CD4-positive, alpha-beta T cell treated with Interleukin-4 for 4 hours (primary cell): ENCODE results near the gene GNAQ.
A peak's percentile ranks its signal among the peaks of the same experiment; 100 is the strongest.

ENCODE experiments used
- DNase-seq: peaks from one replicate; pipeline ENCODE4 v3.0.0-alpha.2; 2020

Gene GNAQ

DNA sequence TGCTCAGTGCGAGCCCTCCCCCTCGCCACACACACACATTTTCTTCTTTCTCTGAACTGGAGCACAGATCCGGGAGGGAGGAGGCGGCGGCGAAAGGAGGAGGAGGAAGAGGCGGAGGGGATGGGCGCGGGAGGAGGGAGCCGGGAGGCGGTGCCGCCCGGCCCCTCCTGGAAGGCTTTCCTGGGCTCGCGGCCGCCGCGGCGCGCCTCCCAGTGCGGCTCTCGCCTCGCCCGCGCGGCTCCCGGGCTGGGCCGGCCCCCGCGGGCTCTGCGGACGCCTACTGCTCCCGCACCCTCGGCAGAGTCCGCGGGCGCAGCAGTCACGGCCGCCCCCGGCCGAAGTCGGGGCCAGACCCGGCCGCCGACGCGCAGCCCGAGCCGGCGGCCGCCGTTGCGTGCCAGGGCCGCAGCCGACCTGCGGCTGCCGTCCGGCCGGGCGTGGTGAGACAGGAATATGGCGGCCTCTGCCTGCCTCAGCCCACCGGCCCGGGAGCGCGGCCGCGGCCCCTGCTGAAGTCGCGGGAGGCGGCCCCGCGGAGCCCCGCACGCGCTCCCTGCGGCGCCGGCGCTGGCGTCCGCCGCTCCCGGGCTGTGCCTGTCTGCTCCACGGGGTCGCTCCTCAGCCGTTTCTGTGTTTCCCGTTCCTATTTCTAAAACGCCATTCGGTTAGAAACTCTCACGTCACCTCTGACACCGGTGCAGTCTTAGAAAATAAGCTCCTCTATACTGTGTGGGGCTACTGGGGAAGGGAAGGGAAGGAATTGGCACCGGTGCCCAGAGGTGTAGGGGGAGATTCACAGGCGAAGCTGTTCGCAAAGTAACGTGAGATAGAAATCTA lies 500 bp upstream of the GNAQ start:
- peak; percentile 81 for DNase-seq

DNA sequence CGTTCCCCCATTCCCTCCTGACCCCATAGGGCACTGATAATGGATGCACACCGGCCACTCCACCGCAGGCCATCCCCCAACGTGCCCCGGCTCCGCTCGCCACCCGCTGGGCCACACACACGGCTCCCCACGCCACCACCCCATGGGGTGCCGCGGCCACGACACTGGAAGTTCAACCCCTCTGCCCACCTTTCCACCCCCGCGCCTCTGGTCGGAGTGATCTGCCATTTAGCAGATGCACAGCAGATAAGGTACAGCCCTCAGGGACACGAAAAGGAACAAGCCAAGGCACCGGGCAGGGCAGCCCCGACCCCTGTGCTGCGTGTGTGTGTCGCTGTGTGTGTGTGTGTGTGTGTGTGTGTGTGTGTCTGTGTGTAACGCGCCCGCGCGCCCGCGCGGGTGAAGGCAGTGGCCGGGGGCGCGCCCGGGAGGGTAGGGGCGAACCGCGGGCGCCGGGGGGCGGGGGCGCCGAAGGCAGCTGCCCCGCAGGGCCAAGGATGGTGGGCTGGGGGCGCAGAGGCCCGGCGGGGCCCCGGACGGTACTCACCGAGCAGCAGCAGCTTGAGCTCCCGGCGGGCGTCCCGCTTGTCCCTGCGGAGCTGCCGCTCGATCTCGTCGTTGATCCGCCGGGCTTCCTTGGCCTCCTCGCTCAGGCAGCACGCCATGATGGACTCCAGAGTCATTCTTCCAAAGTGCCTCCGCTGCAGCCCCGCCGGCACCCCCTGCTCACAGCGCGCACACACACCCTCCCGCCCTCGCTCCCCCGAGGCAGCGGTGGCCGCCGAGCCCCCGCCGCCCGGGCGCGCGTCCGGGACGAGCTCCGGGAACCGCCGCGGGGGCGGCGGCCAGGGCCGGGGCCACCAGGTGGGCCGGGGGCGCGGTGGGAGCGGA lies 813 bp downstream of the GNAQ start:
- DNase-seq: peak; percentile 63

DNA sequence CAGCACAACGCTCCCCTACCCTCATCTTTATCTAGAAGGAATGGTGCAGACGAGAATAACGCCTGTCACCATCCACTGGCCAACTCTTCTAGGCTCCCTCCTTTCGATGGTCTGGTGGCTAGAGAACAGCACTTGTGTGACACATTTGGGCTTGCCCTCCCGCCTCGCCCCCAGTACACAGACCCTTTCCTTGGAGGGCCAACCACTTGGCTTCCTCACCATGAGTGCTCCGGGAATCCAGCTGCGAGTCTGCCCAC lies 1.4 kb downstream of the GNAQ start:
- DNase-seq: peak; percentile 10

DNA sequence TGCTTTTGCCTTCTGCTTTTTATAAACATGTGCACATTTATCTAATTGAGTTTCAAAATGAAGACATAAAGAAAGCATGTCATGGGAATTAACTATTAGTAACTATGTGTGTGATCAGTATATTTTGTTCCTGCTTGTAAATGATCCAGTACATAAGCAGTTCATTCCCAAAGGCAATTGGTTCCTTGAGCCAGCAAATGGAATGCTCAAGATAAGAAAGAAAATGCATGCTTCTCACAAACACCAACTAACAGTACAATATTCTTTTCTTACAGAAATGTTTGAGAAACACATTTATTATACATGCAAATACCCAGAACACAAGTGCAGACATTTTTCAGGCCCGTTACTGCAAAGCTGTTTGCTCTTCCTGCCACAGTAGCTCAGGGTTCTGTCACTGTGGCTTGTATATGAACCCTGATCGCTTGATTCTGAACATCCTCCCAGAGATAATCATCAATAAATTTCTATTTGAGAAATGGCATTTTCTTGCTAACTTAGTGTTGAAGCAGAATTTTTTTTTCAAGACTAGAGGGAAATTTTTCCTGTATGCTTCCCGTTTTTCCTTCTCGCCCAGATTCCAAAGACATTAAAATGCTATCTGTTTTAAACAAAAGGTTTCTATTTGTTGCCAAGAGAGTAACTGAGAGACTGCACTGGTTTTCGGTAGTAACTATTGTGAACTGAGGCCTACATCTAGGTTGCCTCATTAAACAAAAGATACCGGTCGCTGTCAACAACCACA lies 1.9 kb downstream of the GNAQ start:
- DNase-seq: peak; percentile 34

DNA sequence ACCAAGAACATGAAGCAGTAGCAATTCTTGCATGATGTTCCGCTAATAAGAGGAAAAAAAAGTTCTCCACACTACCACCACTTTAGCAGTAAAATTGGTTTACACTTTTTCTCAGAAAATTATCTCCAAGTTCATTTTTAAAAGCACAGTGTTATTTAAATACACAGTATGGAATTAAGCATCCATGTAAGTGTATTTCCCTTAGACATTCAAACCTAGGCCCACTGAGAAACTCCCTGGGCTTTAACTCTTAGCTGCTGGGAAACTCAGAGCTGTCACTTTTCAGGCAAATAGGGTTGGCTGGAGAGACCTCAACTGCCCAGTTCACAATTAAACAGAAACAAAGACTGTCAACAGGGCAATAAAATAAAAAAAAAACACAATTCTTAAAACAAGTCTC lies 2.7 kb downstream of the GNAQ start:
- no peak for DNase-seq

DNA sequence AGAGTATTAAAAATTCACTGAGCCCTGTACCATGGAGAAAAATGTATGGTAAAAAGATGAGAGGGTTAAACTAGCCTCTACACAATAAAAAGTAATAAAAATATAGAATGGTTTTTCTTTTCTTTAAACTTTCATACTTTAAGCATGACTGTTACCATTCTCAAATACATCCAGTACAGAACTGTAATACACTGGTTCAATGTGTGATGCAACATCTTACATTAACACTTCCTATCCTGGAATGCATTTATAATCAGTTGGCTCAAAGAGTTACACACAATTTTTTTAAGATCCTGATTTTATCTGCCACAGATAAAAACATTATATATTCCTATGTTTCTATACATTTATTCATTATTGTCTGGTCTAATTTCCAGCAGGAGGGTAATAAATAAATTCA lies 4.7 kb downstream of the GNAQ start:
- DNase-seq: no peak

DNA sequence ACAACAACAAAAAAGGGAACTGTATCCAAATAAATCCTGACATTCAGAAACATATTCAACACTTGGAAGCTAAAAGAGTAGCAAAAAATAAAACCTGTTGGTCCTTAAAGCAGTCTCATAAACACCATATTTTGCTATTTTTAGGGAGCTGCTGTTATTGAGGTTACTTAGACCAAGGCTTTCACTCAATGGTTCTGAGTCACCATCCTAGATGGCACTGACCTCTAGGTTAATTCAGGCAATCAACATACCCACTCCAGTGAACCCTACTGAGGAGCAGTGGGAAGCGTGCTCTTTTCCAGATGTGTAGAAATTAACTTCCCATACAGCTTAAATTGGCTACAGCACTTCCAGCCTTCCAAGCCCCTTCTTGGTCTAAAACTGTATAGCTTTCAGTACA lies 5.2 kb downstream of the GNAQ start:
- DNase-seq: no peak

DNA sequence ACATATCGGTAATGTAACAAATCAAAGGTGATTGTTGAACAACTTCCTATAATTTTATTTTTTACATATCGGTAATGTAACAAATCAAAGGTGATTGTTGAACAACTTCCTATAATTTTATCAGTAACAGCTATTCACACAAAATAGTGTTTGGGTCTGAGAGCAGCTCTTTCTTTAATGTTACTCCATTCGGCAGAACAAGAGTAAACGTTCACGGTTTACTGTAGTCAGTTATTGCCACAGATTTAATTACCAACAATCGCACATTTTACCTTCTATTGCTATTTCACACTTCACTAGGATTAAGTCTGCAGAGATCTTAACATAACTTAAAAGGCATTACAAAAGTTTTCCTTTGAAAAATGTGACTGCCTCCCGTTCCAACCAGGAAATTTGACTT lies 6.4 kb downstream of the GNAQ start:
- DNase-seq: no peak

DNA sequence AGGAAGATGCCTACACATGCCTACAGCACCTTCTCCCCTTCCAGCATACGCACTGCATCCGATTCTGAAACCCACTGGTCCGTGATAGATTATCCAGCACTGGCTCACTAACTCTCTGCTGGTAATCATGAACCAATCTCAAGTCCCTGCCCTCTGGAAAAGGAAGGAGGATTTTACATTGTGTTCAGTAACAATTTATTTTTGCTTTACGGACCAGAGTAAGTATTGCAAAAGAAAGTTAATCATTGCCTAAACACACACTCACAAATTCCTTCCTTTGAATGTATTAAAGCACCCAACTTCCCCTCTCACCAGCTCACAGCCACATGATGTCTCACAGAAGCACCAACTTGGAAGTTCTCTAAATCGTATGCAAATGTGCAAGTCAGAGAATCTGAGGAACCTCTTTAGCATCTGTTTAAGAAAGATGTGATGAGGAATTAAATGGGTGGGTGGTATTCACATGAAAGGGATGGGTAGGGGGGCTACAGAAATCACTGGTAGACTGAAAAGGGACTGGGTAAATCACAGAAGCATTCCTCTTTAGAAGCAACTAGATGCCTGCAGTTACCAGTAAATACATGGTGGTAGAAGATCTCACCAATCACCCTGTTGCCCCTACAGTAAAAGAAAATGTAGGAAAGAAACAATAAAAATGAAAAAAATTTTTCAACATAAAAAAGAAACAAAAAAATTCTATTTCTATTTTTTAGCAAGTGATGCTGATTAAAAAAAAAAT lies 8.4 kb downstream of the GNAQ start:
- peak; percentile 10 for DNase-seq

DNA sequence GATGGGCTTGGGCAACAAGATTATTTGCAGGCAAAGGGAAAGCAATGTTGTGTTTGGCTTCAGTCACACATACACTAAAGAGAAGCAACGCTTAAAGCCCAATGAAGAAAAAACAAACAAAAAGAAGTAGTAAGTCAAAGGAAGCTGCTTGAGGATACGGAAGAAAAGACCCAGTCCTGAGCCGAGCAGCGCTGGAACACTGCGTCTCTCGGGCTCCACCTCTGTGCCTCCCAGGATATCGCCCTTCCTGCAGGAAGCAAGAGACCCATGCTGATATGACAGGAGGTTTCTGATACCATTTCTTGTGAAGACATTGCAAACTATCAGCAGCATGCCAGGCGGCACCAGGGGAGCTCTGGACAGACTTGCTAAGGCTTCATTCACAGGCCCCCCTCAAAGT lies 9.9 kb downstream of the GNAQ start:
- DNase-seq: no peak

DNA sequence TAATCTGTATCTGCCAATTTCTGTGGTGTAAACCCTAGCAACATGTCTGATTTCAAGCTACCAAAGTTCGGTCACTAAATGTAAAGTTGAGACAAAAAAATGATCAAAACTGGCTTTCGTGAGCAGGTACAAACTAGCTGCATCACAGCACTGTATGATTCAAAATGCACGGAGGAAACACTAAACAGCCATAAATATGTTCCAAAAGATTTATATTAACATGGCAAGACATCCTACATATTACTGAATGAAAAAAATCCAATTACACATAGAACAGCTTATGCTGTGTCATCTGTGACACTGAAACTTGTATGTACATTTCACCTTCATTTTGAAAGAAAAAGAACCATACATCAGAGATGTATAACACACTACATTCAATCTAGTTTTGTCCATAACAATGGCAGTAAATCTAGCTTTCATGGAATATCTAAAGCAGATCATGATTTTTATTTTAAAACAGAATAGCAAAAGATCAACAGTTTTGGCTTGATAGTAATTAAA lies 14.4 kb downstream of the GNAQ start:
- no peak for DNase-seq

DNA sequence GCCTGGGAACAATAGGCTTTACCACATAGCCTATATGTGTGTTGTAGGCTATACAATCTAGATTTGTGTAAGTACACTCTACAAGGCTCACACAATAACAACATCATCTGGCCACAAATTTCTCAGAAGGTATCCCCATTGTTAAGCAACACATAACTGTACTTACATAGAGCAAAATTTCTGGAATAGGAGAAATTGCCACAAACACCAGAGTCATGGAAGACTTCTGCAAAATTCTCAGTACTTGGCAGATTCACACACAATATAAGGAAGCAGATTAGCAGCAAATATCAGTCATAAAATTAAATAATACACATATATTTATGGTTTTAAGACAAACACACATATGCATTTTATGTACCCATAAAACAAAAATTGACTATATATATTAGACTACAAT lies 16.4 kb downstream of the GNAQ start:
- DNase-seq: no peak

DNA sequence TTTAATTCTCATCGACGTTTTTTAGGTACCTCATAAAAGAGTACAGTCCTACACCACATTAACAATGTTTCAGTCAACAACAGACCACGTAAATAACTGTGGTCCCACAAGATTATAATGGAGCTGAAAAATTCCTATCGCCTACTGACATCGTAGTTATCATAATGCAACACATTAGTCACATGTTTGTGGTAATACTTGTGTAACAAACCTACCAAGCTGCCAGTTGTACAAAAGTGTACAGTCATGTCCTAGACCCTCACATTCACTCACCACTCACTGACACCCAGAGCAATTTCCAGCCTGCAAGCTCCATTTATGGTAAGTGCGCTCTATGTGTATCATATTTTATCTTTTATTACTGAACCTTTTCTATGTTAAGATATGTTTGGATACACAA lies 16.8 kb downstream of the GNAQ start:
- no peak for DNase-seq

DNA sequence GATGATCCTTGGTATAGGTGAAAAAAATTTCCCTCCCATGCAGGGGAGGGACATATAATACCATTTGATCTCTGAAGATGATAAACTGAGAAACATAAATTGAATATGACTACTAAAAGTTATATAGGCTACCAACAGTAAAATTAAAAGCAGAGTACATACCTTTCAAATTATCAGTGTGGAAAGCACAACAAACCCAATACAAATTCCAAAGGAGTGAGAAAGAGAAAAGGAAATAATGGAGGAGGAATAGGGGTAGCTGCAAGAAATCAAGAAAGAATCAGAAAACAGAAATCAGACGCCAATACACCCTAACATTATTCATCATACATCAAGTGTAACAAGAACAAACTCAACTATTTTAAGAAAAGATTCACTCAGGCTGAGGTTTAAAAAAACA lies 17.7 kb downstream of the GNAQ start:
- DNase-seq: no peak

DNA sequence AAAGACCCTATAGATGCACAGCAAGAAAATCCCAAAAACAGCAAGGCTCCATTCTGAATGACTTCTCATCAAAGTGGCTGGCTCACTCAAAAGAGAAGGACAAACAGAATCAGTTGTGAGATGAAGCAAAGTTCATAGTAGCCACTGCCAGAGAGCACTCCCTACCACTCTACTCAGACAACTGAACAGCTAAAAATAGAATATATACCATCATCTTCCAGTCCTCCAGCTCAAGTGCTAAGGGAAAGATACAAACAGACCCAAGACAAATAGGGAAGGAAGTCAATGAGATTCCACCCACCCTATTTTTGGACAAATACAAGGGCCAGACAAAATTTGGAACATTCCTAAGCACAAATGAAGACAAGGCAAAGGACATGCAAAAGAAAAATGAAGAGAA lies 20.6 kb downstream of the GNAQ start:
- no peak for DNase-seq

DNA sequence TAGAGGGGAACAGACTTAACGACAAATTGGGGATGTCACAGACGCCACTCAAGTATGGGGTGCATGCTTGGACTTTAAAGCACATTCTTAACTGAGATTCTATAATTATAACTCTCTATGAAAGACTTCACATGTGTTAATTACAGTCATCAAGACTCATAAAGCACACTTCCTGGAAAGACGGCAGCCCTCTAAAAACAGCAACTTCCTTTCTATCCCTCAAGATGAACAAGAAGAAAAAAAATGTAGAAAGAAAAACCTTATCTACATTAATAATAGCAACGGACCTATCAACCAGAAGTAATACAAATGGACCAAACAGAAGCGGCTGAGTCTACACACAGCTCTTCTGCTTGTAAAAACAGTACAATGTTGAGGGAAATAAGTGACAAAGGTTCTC lies 21.2 kb downstream of the GNAQ start:
- DNase-seq: peak; percentile 16

DNA sequence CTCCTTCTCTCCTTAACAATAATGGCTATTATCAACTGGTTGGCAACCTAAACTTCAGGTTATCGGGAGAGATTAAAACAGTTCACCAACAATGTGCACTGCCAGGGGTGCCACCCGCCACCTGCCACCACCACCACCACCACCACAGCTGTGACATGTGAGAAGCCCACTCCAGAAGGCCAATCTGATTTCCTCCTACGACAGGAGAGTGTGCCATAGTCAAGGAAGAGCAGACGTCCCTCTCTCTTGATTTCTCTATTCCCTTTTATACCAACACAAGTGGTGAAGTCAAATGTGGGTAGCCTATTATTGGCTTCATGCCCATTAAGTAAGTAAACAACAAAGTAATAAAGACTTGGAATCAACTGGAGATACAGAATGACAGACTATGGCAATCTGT lies 22.4 kb downstream of the GNAQ start:
- DNase-seq: no peak

DNA sequence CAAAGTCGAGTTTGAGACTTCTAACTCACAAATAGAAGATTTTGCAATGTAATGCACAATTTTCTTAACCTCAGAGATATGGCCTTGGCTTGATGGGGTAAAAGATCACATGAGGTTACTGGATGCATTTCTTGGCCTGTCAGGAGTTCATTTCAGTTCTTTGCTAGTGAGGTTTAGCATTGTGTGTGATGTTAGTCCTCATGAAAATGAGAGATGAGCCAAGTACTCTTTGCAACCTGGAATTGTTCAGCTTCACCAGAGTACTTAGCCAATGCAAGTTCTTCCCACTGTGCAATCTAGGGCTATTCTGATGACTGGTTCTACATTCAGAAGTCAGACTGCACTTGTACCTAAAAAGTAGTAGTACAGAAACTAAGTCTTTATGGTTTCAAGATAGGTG lies 24.9 kb downstream of the GNAQ start:
- DNase-seq: no peak

DNA sequence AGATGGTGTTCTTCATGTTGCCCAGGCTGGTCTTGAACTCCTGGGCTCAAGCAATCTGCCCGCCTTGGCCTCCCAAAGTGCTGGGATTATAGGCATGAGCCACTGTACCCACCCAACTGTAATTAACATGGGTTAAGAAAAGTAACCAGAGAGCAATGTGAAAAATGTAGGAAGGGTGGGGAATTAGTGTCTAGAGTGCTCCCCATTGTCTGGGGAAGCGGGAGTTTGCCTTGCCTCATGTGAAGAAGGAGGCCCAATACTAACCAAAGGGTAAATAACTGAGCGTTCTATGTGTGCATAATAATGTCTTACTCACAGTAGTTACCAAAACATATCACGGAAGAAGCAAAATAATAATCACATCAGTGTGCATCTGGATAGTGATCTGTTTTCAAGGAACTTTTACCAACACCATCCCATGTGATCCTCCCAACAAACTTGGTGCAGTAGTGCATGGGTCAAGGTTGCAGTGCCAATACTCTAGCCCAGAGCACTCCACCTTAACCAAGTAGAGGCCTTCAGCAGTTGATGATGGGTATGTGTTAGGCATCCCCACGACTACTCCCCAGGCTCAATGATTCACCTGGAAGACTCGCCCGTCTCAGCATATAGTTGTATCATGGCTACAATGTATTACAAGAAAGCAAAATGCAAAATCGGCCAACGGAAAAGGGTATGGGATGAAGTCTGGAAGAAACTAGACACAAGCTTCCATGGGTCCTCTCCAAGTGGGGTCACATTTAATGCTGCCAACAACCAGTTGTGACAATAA lies 26.2 kb downstream of the GNAQ start:
- no peak for DNase-seq

DNA sequence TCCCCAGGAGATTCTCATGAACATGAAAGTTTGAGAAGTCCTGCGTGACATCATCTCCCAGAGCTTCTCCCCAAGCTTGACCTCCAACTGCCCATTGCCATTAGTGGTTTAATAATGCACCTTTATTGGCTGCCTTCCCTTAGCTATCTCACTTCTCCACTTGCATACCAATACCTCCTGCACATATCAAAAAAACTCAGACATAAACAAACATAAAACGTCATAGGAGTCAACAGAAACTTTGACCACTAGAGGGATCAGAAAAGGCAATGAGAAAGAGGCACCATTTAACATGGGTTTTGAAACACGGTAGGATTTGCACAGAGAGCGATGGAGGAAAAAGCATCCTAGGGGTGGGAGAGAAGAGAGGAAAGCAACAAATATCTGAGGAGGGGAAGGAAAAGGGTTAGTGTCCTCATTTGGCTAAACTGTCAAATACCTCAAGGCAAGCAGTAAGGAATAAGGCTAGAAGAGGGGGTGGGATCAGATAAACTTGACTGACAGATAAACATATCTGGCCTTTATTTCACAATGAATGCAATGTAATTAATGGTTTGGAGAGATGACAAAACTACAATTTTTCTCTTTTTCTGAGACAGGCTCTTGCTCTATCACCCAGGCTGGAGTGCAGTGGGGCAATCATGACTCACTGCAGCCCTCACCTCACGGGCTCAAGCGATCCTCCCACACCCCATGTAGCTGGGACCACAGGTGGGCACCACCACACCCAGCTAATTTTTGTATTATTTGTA lies 27.0 kb downstream of the GNAQ start:
- DNase-seq: peak; percentile 6

DNA sequence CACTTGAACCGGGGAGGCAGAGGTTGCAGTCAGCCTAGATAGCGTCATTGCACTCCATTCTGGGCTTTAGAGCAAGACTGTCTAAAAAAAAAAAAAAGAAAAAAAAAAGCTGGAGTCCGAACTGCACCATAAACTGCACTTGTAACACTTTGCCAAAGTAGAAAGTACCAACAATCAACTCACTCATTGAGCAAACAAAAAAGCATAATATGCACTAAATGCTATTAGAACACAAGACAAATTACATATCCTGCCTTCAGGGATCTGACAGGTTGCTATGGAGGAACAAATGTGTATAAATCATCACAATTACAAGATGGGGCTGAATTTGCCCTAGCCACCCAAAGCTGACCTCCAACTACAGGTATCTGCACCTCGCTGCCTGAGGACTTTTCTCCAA lies 27.9 kb downstream of the GNAQ start:
- no peak for DNase-seq
